Umbilical cord (tissue), 2 donors: ENCODE data around the gene SIGLEC9. TPM values are rescaled to one million over a fixed set of nuclear protein-coding genes. Genes with fewer than 3 reads are reported as not detected.

Source experiments
- DNase-seq: peaks from one replicate; pipeline ENCODE4 v3.0.0-alpha.2; 2015; ENCODE audit warnings: low spot score
- total RNA-seq: library from RNA; depleted of rRNA; stranded (reverse); fragments of >200 nt; gene quantifications from one replicate; pipeline ENCODE4 v1.2.3, GENCODE V29; 2014; ENCODE audit warnings: low replicate concordance; ENCODE audit not compliant: insufficient read depth

Gene SIGLEC9
- total RNA-seq, 1 donor from 2014 or later = 2.2 TPM

DNA sequence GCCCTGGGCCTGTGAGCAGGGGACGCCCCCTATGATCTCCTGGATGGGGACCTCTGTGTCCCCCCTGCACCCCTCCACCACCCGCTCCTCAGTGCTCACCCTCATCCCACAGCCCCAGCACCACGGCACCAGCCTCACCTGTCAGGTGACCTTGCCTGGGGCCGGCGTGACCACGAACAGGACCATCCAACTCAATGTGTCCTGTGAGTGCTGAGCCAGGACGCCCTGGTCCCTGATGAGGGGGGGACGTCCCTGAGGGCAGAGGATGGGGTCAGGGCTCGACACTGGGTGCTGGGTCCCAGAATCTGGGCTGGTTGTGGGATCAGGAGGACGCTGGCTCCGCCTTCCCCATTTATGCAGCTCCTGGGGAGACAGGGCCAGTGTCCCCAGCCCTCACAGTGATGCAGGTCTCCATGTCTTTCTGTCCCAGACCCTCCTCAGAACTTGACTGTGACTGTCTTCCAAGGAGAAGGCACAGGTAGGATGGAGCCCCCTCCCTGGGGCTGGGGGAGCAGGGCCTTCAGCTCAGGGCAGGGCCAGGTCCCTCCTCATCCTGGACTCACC is 19.9 kb downstream of the SIGLEC9 start:
- no peak for DNase-seq

DNA sequence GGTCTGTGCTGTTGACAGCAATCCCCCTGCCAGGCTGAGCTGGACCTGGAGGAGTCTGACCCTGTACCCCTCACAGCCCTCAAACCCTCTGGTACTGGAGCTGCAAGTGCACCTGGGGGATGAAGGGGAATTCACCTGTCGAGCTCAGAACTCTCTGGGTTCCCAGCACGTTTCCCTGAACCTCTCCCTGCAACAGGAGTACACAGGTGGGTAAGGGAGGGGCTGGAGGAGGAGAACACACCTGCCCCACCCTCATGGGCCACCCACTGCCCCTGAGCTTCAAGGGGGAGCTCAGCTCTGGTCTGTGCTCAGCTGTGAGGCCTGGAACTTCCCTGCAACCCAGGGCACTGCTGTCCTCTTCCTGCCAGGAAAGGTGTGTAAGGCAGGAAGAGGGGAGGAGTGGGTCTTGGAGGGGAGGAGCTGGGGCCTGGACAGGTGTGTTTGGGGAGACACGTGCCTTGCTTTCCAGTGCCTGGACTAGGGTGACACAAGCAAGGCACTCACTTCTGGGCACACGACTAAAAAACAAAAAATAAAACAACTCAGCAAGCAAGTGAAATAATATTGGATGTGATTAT is 21.3 kb downstream of the SIGLEC9 start:
- DNase-seq = no peak

DNA sequence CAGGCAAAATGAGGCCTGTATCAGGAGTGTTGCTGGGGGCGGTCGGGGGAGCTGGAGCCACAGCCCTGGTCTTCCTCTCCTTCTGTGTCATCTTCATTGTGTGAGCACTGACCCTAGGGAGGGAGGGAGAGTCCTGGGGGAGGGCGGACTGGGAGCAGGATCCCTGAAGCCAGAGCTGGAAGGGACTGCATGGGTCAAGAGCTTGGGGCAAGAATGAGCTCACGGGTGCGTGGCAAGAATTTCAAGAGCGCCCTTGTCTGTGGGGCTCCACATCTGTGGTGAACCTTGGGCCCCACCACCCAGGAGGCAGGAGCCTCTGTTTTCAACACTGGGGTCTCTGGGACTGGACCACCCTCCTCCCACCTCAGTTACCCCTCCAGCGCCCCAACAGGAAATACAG is 22.0 kb downstream of the SIGLEC9 start:
- no peak for DNase-seq

DNA sequence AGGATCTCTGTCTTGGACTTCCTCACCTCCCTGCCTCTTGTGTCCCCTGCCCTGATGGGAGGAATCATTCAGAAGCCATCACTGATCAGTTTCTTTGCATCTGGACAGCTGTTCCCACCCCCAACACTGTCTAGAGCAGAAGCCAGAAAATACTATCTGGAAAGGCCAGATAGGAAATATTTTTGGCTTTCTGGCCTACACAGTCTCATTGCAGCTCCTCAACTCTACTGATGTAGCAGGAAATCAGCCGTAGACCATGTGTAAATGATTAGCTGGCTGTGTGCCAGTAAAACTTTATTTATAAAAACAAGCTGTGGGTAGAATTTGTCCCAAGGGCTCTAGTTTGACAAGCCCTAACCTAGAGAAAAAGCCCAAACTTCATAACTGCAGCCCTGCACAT is 23.0 kb downstream of the SIGLEC9 start:
- no peak for DNase-seq

DNA sequence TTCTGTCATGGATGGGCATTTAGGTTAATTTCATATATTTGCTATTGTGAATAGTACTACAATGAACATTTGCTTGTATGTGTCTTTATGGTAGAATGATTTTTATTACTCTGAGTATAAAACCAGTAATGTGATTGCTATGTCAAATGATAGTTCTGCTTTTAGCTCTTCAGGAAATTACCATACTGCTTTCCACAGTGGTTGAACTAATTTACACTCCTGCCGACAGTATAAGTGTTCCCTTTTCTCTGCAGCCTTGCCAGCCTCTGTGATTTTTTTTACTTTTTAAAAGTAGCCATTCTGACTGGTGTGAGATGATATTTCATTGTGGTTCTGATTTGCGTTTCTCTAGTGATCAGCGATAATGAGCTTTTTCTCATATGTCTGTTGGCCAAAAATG is 23.9 kb downstream of the SIGLEC9 start:
- DNase-seq = no peak

DNA sequence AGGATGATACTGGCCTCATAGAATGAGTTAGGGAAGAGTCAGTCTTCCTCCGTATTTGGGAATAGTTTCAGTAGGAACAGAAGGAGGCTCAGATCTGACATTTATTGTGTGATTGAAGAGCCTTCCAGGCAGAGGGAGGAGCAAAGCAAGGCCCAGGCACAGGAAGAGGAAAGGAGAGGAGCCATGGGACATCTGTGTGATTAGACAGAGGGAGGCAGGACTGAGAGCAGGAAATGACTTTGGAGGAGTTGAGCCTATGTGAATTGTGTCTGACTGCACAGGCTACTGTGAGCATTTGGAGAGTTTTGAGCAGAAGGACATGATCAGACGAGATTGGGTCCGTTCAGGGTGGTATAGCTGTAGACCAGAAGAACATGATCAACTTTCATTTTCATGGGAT is 25.9 kb downstream of the SIGLEC9 start:
- DNase-seq = no peak

DNA sequence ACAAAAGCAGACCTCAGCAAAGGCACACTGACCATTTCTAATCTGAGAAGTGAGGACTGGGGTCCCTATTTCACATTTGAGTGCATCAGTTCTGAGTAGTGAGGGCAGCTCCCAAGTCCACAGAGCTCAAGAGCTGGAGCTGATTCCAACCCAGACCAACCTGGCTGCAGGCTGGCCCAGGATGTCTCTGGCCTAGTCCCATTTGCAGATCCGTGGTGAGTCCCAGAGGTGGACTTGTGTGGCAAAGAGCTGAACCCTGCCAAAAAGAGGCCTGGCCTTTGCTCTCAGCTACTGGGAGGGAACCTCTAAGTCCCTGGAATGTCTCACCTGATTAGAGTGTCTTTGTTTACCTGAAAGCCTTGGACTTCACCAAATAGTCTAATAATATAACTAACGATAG is 32.0 kb downstream of the SIGLEC9 start:
- no peak for DNase-seq

DNA sequence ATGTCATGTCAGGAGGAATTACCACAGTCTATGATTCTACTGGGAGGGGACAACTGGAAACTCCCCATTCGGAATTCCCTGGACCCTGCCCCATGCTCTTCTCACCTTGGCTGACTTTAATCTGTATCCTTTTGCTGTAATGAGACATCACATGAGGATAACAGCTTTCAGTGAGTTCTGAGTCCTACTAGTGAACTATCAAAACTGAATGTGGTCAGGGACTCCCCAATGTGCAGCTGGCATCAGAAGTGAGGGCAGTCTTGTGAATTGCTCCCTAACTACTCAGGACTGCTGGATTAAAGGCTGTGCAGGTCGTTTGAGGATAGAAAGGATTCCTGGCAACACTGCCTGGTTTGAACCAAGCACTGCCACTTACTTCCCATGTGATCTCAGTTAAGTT is 32.6 kb downstream of the SIGLEC9 start:
- DNase-seq = no peak

DNA sequence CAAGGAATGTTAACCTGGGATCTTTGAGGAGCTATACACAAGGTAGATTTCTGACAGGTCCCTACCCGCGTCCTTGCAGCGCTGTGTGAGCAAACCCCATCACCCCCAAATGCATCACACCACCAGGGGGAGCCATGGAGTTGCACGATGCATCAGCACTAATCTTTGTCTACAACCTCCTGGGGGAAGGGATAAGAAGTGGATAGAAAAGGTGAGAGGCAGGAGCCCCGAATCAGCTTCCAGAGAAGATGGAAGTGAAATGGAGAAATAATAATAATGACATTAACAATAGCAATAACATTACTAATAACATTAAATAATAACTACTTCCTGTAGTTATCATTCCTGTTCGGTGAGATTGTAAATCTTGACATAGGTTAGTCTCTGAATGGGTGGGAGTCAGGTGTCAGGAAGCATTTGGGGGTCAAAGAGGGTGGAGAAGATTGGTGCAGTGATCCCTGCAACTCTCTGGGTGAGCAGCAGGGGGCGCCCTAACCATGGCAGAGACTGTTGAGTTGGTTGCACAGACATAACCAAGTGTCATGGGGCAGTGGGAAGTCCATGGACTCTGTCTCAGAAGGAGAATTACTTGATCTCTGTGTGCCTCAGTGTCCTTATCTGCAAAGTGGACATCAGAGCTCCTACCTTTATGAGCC is 33.9 kb downstream of the SIGLEC9 start:
- DNase-seq = peak; percentile 10

DNA sequence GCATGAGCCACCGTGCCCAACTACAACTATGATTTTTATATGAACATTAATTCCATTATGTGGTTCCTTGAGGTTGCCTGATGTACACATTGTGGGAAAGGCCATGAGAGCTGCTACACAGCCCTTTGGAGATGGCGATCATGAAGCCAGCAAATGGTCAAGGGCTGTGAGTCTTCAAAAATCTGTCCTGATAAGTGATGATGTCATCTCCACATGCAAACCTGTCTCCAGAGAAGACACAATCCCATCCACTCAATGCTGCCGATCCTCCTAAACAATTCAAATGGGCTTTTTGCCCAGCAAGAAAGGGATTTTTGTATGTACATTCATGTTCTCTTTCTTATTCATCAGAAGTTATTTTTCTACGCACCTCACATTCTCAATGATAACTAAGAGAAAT is 35.0 kb downstream of the SIGLEC9 start:
- no peak for DNase-seq

DNA sequence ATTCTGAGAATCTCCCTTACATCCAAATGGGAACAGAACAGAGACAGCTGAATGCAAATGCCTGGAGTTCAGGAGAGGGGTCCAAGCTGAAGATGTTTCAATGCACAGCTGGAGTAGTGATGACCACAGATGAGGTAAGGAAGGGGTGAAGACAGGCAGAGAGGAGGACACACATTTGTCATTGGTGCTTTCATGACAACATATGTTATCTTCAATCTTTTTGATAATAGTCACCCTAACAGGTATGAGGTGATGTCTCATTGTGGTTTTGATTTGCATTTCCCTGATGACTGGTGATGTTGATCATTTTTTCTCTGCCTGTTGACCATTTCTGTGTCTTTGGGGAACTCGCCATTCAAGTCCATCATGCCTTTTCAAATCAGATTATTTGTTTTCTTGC is 36.6 kb downstream of the SIGLEC9 start:
- no peak for DNase-seq

DNA sequence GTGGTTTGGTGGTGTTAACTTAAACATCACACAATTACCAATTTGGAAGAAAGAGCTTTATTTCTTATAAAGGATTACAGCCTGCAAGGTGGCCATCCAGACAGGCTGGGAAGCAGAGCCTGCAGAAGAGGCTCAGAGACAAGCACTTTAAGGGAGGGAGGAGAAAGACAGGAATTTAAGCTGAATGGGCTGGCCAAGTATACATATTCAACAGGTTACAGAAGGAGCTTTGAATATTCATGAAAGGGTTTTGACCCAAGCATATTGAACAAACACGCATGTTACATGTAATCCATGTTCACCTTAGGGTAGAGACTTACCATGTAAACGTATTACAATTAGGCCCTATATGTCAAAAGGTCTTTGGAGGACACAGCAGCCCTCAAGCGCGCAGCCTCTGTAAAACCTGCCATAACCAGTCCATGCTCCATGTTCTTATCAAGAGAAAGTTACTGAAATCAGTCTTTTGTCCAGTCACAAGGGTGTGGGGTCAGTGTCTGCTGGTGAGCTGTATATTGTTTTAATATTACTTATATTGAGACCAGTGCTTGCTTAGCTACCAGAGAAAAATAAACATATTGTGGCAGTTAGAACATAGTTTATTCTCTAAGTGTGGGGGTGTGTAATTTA is 37.3 kb downstream of the SIGLEC9 start:
- no peak for DNase-seq

DNA sequence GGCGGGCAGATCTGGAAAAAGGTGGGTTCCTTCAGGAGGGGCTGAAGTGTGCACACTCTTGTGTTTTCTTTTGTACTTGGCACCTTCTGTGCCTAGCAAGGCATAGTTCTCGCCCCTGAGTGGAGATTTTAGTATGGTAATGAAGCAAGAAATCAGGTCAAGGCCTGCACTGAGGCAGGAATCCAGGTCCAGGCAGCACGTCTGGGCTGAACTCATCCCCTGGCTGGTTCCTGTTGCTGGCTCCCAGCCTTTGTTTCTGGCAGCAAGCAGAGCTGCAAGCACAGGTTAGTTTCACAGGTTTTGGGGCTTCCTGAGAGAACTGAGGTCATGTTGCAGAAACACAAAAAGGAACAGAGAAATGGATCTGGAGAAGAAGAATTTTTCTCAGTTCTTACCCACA is 38.6 kb downstream of the SIGLEC9 start:
- no peak for DNase-seq

DNA sequence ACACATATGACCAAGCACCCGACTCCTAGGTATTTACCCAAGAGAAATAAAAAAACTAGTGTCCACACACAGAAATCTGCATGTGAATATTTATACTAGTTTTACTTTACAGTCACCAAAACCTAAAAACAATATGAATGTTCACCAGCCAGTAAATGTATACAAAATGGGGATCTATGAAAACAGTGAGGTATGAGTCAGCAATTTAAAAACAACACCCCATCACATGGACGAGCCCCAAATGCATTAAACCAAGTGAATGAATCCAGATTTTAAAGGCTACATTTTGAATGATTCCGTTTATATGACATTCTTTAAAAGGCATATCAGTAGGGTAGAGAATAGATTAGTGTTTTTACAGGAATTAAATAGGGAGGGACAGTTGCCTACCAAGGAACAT is 39.5 kb downstream of the SIGLEC9 start:
- no peak for DNase-seq

DNA sequence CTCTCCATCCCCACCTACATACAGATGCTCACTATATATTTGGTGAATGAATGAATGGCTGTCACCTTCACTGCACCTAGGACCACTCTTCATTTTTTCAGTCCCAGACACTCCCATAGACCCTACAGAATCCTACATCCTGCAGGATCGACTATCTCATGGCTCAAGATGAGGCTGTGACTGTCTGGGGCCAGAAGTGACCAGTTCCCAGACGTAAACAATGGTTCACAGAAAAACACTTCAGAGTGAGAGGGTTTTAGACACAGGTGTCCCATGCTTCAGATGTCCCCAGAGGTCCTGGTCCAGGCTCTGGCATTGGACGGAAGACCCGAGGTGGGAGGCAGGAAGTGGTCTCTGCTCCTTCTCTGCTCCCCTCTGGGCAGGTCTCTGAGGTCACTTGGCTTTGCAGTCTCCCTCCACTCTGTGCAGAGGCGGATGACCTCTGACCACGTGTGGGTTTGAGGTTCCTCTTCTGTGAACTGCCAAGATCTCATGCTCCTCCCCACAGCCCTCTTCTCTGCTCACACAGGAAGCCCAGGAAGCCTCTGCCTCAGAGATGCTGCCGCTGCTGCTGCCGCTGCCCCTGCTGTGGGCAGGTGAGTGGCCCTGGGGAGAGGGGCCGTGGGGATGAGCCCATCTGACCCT is 42.3 kb downstream of the SIGLEC9 start:
- DNase-seq = no peak

DNA sequence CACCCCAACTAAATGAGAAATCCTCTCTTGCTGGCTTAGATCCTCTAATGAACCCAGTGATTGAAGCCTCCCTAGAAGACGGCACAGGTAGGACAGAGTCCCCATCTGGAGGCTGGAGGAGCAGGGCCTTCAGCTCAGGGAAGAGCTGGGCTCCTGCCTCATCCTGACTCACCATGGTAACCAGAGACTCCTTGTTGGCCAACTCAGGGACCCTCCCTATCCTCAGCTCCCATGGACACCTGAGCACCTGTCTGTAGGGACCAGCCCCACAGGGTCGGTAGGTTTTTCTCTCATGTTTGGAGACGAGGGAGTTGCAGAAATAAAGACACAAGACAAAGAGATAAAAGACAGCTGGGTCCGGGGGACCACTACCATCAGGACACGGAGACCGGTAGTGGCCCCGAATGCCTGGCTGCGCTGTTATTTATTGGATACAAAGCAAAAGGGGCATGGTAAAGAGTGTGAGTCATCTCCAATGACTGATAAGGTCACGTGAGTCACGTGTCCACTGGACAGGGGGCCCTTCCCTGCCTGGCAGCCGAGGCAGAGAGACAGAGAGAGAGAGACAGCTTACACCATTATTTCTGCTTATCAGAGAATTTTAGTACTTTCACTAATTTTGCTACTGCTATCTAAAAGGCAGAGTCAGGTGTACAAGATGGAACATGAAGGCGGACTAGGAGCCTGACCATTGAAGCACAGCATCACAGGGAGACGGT is 44.0 kb downstream of the SIGLEC9 start:
- no peak for DNase-seq

DNA sequence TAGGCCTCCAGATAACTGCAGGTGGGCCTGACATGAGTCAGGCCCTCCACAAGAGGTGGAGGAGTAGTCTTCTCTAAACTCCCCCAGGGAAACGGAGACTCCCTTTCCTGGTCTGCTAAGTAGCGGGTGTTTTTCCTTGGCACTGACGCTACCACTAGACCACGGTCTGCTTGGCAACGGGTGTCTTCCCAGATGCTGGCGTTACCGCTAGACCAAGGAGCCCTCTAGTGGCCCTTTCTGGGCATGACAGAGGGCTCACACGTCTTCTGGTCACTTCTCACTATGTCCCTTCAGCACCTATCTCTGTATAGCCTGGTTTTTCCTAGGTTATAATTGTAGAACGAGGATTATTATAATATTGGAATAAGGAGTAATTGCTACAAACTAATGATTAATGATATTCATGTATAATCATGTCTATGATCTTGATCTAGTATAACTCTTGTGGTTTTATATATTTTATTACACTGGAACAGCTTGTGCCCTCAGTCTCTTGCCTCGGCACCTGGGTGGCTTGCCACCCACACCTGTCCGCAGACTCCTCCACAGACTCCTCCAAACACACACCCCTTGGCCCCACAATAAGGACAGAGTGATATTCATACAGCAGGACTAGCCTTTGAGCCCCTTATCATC is 44.7 kb downstream of the SIGLEC9 start:
- peak; percentile 69 for DNase-seq

DNA sequence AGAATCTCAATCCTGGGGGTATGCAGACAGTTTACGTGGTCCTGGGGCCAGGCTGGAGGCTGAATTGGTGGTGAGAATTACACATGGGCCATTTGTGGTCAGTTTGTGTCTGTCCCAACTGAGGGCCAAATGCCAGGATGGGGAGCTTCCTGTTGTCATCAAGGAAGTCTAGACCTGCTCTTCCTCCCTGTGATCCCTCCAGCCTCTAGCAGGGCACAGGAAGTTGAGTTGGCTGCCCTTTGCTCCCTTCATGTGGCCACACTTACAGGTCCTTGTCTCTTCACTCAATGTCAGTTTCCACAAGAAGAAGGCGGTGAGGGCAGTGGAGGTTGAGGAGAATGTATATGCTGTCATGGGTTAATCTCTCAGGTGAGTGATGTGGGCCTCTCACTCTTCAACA is 47.5 kb downstream of the SIGLEC9 start:
- DNase-seq = no peak

DNA sequence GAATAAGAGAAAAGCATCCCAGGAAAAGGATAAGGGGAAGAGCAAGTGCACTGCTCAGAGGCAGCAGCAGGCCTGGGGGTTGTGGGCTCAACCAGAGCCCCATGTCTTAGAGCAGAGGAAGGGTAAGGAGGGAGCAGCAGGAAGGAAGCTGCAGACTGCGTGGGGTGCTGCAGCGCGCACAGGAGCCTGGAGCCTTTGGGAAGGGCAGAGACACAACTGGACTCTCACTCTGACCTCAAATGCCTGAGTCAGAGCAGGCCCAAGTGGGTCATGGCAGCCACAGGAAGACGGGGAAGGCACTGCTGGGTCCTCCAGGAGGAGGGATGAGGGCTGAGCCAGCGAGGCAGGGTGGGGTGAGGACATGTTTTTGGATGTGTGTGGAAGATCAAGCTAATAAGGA is 49.0 kb downstream of the SIGLEC9 start:
- no peak for DNase-seq

DNA sequence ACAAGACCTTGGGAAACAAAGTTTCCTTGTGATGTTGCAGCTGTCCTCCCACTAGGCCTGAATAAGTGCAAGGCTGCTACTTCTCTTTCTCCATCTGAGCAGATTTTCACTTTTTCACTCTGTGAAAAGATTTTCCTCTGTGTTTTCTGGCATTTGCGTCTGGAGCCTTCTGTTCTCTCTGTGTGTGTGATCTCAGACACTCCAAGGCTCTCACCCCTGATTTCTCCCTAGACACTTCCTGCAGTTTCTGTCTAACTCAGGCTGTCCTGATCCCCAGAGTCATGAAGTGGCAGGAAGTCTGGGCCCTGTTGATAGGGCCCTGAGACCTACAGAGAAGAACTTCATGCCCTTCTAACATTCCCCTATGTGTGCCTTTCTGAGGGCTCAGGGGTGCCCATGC is 54.5 kb downstream of the SIGLEC9 start:
- DNase-seq = no peak
